Activated CD8-positive, alpha-beta memory T cell treated with anti-CD3 and anti-CD28 coated beads for 1 hour (primary cell): ENCODE measurements around the gene TRIM45.
"Not testable (repeated sequence)": the region's sequence is repeated elsewhere in the genome, so short reads cannot be mapped to it uniquely, and the experiment has no call there.

Experiments used
- DNase-seq, 2 donors: peaks; one replicate each; pipeline ENCODE4 v3.0.0-alpha.2; 2020; ENCODE audit warnings: low read depth in 1 of 2; ENCODE audit errors: extremely low read depth in 1 of 2

Gene TRIM45

DNA sequence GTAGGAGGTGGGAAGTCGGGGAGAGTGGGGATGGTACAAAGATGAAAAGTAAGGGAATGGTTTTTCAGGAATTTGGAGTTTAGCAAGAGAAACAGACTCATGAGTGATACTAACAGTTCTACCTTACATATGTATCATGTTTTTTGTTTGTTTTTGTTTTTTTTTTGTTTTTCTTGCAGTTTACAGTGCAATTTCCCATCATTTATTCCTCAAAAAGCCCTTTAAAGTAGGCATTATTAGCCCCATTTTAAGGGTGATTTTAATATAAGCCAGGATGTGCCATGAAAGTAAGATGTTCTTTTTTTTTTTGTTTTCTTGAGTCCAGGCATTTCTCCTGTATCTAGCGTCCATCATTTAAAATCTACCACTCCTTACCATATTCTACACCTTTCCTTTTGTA is 13.8 kb upstream of the TRIM45 start:
- no peak for DNase-seq

GRCh38 chr1:117130526-117130925 is 9.0 kb upstream of the TRIM45 start:
- DNase-seq, result no peak

- no peak for DNase-seq
Observed at GRCh38 chr1:117128323-117129079, 7.0 kb upstream of the TRIM45 start.

GRCh38 chr1:117127795-117128194 is 6.2 kb upstream of the TRIM45 start:
- no peak for DNase-seq

GRCh38 chr1:117124661-117125060 is 3.1 kb upstream of the TRIM45 start:
- no peak for DNase-seq

GRCh38 chr1:117123274-117123673 is 1.7 kb upstream of the TRIM45 start:
- DNase-seq, result no peak

GRCh38 chr1:117122330-117123025 is 929 bp upstream of the TRIM45 start:
- no peak for DNase-seq

DNA sequence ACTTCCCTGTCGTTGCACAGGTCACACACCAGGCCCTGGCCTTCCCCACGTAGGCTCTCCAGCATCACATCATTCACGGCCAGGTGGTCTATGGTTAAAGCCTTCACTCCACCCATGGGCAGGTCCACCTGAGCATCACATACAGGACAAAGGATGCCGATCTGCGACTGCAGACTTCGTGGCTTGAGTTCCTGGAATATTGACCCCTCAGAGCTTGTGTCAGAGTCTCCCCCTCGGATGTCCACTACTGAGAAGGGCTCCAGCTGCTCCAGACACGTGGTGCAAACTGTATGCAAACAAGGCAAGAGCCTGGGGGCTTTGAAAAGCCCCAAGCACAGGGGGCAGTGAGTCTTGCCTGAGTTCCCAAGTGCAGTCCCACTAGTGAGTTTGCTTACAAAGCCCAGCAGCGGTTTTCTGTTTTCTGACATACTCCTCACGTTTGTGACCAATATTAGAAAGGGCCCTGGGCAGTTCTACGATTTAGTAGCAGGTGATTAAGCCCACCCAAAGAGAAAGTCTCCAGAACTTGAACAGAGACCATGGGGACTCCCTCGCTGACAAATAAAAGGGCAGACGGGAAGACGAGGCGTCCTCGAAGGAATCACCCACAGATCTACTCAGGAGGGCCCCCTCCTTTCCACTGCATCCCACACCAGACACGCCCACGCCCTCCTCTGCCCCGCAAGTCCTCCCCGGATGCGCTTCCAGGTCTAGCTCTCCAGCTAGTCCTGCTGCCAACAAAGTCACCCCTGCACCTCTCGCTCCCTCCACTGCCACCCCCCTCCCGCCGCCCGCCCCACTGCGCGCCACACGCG is 568 bp downstream of the TRIM45 start:
- no peak for DNase-seq

- not testable (repeated sequence) for DNase-seq
Observed at GRCh38 chr1:117119144-117119543, 2.4 kb downstream of the TRIM45 start.

DNA sequence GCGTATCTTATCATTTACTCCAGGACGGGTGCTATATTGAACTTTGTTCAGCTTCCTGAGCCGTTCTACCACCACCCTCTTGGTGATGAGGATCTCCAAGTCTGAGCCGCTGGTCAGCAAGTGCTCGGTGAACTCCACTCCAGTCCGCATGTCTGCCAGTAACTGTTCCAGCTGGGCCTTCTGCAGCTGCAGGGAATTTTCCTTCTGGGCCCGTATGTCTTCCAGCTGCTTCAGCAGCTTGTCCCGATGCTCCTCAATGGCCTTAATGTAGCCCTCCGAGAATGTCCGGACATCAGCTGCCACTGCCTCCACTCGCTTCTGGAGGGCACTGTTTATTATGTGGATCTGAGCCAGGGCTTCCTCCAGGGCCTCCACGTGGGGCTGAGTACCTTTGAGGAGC is 3.4 kb downstream of the TRIM45 start:
- no peak for DNase-seq

- no peak for DNase-seq
Observed at GRCh38 chr1:117117697-117118096, 3.9 kb downstream of the TRIM45 start.

DNA sequence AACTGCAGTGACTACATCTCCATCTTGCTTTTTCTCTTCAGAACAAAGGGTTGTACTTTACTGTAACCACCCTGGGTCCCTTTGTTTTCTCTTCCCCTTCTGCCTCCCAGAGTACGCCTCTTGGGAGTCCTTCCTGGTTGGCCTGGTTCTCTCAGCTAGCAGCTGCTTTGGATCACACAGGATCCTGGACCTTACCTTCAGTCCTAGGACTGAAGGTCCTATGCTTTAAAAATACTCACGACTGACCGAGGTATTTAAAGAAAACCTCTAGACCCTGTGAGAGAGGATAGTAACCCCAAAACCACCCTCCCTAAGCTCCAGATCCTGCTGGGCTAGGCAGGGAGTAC is 4.8 kb downstream of the TRIM45 start:
- no peak for DNase-seq

DNA sequence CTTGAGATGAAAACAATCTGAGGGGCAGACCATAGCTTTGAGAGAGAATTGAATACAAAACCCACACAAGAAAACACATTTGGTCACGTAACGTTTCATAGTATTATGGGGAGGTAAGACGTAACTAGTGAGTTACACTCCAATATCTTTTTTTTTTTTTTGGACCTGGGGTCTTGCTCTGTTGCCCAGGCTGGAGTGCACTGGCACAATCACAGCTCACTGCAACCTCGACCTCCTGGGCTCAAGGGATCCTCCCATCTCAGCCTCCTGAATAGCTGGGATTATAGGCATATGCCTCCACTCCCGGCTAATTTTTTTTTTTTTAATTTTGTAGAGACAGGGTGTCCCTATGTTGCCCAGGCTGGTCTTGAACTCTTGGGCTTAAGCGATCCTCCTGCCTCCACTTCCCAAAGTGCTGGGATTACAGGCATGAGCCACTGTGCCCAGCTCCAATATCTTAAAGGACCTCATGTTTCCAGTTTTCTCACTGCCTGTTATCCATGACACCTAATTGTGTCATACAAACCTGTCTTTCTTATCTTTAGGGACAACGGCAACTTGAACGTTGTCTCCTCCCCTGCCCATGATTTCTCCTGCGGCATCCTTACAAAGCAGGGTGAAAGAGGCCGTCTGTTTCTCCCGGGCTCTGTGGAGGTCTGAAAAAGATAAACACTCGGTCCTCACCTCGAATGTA is 5.3 kb downstream of the TRIM45 start:
- no peak for DNase-seq

- no peak for DNase-seq
Observed at GRCh38 chr1:117114877-117115276, 6.7 kb downstream of the TRIM45 start.

DNA sequence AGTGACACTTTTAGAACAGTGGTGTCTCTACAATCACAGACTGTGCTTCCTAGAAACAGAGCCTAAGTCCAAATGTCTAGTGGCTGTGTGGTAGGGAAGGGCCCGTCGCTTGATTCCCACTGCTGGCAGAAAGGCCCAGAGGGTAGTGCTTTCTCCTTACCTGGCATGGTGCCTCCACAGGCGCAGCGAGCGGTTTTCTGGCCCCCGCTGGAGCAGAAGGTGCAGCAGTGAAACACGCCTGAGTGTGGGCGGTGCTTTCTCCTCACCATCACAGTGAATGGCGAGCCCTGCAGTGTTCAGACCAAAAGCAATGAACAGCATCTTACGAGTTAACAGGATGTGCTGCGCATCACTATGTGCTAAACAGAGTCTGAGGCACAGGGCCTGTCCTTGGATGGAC is 8.3 kb downstream of the TRIM45 start:
- DNase-seq, result no peak

- no peak for DNase-seq
Observed at GRCh38 chr1:117112047-117112717, 9.4 kb downstream of the TRIM45 start.

DNA sequence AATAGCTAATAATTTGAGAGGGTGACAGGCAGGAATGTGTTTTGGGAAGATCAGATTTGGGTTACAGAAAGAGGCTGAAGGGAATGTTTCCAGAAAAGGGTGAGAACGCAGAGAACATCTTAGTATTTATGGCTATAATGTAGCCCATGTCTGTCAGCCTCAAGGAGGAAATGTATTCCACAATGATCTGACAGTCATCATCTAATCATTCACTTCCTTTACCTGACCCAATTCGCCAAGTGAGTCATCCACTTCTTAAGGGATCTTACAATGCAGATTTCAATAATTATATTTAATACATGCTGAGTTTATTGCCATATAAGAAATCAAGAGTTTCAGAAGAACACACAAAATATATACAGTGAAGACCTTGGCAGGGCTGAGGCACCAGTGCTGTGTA is 10.8 kb downstream of the TRIM45 start:
- no peak for DNase-seq

DNA sequence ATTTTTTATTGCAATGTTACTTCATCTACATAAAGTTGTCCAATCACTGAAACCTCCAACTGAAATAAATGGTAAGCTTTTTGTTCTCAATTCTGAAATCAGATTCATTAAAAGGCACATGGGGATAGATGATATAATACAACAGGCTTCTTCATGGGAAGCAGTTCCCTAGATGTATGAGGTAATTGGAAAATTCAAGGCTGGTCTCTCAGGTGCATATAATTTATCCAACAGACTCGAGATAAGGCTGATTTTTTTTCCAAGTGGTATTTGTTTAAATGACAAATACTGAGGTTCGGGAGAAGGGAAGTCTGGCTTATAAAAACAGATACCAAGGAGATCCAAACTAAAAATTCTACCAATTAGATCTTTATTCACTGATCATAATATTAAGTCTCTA is 14.2 kb downstream of the TRIM45 start:
- no peak for DNase-seq

GRCh38 chr1:117106478-117106877 is 15.1 kb downstream of the TRIM45 start:
- no peak for DNase-seq

- DNase-seq, result no peak
Observed at GRCh38 chr1:117105722-117106121, 15.8 kb downstream of the TRIM45 start.

DNA sequence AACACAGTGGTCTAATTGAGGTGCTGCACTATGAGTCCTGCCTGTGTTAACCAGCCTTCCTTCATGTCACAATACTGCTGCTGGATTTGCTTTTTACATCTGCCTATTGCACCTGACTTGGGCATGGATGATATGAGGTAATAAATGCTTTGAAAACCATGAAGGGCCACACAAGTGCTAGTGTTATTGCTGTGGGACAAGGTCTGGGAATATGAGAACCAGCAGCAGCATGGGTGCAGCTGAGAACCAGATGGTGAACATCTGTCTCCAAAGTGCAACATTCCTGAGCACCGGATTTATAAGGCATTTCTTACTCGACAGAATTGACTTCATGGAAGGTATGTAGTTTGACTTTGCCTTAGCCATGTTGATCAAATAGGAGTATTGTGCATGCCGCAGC is 16.6 kb downstream of the TRIM45 start:
- DNase-seq, result no peak
